ENCODE data around the gene OMP.

The OMP gene

DNA sequence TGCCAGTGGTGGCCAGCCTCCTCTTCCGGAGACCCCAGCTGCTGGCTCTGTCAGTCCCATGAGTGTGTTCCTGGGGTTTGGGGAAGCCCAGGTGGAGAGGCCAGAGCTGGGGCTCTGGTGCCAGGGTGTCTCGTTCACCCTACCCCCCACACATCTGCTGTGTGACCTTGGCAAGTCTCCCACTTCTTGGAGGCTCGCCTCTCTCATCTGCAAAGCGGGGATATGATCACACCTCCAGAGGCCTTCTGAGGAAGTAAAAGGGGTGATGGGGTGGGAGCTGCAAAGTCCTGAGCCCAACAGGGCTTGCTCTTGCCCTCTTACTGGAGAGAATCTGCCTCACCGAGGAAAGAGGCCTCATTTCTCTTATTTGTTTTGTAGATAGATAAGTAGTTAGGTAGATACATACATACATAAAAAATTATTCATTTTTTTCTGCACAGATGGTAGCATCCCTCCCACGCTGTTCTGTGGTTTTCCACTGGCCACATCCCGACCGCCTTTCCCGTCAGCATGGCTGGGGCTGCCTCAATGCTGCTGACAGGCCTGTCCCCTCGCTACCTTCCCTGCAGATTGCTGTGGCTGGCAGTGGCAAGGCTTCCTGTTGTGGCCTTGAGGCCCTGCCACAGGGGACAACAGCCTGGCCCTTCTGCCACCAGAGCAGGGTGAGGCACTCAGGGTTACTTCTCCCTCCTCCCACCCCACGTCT lies 49.3 kb downstream of the OMP start:
- H3K4me1 ChIP-seq (ENCODE audit: control insufficient read depth, insufficient read depth, low read length, poor library complexity, severe bottlenecking), result peaks cover 3% of the 10 kb centered on the region
- H3K9me3 ChIP-seq (ENCODE audit: control insufficient read depth, low read length), result no peaks in the 10 kb centered on the region
- no peak overlapping the region for H3K4me3 ChIP-seq (ENCODE audit: extremely low read depth, insufficient read depth, low read length, poor library complexity, severe bottlenecking)
- 85 to 98% methylated on average over 5 of the region's 11 CpGs for WGBS, 2 experiments (ENCODE audit: insufficient coverage in 2 of 2)
- H3K27ac ChIP-seq (ENCODE audit: low read depth, low read length, severe bottlenecking), result no peak overlapping the region
- no peaks in the 10 kb centered on the region for H3K36me3 ChIP-seq (ENCODE audit: control insufficient read depth, insufficient read depth, low read length)

DNA sequence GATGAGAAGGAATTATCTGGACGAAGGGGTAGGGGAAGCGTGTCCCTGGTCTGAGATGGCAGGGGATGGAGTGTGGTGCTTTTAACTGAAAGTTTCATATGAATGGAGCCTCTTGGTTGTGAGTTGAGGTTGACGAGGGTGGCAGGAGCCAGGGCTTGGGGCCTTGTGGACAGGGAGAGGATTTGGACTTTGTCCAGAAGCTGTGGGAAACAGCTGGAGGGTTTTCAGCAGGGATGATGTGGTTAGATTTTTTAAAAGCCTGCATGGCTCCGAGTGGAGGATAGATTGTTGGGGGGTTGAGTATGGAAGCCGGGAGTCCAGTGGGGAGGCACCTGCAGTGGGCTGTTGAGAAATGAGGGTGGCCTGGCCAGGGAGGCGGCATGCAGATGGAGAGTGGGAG lies 50.2 kb downstream of the OMP start:
- WGBS, 2 experiments (ENCODE audit: insufficient coverage in 2 of 2), result 92 to 96% methylated on average over 5 to 6 of the region's 6 CpGs
- Histone ChIP-seq H3K27ac (ENCODE audit: low read depth, low read length, severe bottlenecking) (no peak overlapping the region), H3K4me3 (ENCODE audit: extremely low read depth, insufficient read depth, low read length, poor library complexity, severe bottlenecking) (no peak overlapping the region), H3K36me3 (ENCODE audit: control insufficient read depth, insufficient read depth, low read length) (no peaks in the 10 kb centered on the region), H3K9me3 (ENCODE audit: control insufficient read depth, low read length) (no peaks in the 10 kb centered on the region), H3K4me1 (ENCODE audit: control insufficient read depth, insufficient read depth, low read length, poor library complexity, severe bottlenecking) (peaks cover 3% of the 10 kb centered on the region)

Measured in mesodermal cell (in vitro differentiated cells).